Measurements from ENCODE around the gene PXDC1. TPM values are rescaled to one million over a fixed set of nuclear protein-coding genes. Genes with fewer than 3 reads are reported as not detected.

PXDC1 gene
- total RNA-seq, 4 donors from 2014 or later: 111 to 232 (median 165) TPM

DNA sequence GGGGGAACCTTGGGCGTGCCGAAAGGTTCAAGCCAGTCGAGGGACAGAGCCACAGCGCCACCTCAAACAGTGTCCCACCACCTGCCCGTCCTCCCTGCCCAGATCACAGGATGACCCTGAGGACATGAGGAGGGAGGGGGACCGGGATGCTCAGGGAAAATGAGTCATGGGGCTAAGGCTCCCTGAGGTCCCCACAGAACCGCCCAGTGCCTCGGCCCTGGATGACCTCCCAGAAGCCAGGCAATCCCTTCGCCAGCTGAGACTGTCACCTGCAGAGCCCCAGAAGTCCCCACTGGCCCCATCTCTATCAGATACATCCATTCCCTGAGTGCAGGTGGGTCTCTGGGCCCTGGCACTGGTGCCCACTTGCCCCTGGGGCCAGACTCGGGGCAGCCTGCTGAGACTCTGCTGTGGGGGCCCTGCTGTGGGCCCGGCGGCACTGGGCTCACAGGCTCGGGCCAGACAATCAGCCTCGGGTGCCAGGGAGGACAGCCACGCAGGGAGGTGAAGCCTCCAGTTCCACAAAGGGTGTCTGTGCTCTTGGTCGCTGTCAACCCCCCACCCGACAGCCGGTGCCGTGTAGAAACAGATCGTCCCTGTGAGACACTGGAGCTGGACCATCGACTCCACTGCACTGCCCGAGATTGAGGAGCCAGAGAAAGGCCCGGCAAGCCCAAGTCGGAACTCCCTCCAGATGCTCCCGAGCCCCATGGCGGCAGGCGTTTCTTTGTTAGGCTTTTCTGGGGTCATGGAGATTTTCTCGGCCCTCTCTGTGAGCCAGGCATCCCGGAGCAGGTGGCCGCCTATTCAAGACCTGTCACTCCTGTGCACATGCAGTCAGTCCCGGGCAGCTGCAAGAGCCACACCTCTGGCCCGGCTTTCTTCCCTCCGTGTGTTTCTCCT is 26.1 kb downstream of the PXDC1 start:
- intact Hi-C loops (cut with DNase I): no loop called here
- DNase-seq (ENCODE audit: extremely low spot score): no peak
- peaks cover 41 to 60% (median 45%) of the 10 kb centered on the region in 4 donors for H3K4me1 ChIP-seq
- no peak overlapping the region for H3K4me3 ChIP-seq
- WGBS: 74% methylated on average over 21 of the region's 33 CpGs
- H3K9me3 ChIP-seq: no peaks in the 10 kb centered on the region
- no peak for TF ChIP-seq POLR2AphosphoS5 (IDR thresholded peaks at IDR 0.05)
- no peak for TF ChIP-seq POLR2A (IDR thresholded peaks at IDR 0.05; ENCODE audit: low read depth)
- no peak for TF ChIP-seq EP300 (IDR thresholded peaks at IDR 0.05)
- TF ChIP-seq, protein P1, sequence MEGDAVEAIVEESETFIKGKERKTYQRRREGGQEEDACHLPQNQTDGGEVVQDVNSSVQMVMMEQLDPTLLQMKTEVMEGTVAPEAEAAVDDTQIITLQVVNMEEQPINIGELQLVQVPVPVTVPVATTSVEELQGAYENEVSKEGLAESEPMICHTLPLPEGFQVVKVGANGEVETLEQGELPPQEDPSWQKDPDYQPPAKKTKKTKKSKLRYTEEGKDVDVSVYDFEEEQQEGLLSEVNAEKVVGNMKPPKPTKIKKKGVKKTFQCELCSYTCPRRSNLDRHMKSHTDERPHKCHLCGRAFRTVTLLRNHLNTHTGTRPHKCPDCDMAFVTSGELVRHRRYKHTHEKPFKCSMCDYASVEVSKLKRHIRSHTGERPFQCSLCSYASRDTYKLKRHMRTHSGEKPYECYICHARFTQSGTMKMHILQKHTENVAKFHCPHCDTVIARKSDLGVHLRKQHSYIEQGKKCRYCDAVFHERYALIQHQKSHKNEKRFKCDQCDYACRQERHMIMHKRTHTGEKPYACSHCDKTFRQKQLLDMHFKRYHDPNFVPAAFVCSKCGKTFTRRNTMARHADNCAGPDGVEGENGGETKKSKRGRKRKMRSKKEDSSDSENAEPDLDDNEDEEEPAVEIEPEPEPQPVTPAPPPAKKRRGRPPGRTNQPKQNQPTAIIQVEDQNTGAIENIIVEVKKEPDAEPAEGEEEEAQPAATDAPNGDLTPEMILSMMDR (IDR thresholded peaks at IDR 0.05): no peak
- no peaks in the 10 kb centered on the region for H3K27me3 ChIP-seq
- peak overlapping the region in 1 of 4 donors; percentile 30 for H3K27ac ChIP-seq (replicated peaks in 1 of 4)
- peaks cover 37 to 97% (median 76%) of the 10 kb centered on the region in 4 donors for H3K36me3 ChIP-seq

DNA sequence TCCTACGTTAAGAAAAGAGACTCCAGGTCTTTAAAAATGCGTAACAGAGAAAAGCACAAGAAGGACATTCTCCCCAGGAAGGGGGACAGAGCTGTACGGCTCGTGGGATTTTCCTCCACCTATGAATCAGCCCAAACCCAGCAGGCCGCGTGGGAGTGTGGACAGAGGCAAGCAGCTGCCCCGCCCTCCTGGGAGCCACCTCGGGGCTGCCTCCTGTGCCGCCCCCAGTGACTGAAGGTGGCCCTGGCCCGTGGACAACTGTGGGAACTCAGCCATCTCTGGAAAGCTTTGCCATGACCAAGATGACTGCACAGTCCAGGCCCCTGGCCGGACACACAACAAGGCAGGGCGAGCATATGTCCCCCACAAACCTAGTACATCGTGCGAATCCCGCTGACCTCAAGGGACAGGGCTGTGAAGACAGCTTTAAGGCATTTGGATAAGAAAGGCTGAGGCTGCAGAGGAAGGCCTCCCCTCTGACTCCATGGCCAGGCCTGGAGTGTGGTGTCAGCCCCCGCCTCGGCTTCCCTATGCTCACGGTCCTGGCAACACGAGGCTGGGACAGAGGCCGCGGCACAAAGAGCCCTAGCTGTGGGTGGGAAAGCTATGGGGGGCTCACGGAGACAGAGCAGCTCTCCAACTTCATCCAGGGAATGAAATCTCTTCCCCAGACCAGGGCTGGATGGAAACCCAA is 26.9 kb downstream of the PXDC1 start:
- H3K36me3 ChIP-seq: peaks cover 37 to 89% (median 72%) of the 10 kb centered on the region in 4 donors
- H3K4me3 ChIP-seq: no peak overlapping the region
- peak overlapping the region in 3 of 4 donors; percentile 1 to 30 (median 12) for H3K27ac ChIP-seq (replicated peaks in 1 of 4)
- no peak for DNase-seq (ENCODE audit: extremely low spot score)
- intact Hi-C loops (cut with DNase I): no loop called here
- no peaks in the 10 kb centered on the region for H3K27me3 ChIP-seq
- no peaks in the 10 kb centered on the region for H3K9me3 ChIP-seq
- peaks cover 41 to 53% (median 46%) of the 10 kb centered on the region in 4 donors for H3K4me1 ChIP-seq
- TF ChIP-seq EP300 (IDR thresholded peaks at IDR 0.05) (no peak), POLR2A (IDR thresholded peaks at IDR 0.05; ENCODE audit: low read depth) (no peak), POLR2AphosphoS5 (IDR thresholded peaks at IDR 0.05) (no peak)
- TF ChIP-seq, protein P1 (IDR thresholded peaks at IDR 0.05): no peak
- 91% methylated on average over 8 of the region's 22 CpGs for WGBS

DNA sequence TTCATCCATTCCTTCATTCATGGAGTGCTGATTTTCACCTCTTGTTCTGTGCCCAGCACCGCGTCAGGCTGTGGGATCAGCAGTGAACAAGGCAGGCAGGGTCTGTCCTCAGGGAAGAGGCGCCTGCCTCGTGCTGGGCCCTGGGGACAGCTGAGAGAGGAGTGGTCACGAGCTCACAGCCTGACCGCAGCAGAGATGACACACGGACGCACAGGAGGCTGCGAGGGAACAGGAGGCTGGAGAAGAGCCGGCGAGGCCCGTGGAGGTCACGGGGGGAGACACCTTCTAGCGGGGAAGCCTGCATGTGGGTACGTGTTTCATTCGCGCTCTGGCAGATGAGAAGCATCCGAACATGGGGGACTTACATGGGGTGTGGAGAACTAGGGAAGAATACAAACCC is 27.5 kb downstream of the PXDC1 start:
- 68% methylated on average over 17 of the region's 18 CpGs for WGBS
- H3K27ac ChIP-seq (replicated peaks in 1 of 4): no peak overlapping the region
- H3K27me3 ChIP-seq: no peaks in the 10 kb centered on the region
- DNase-seq (ENCODE audit: extremely low spot score): no peak
- peaks cover 37 to 86% (median 74%) of the 10 kb centered on the region in 4 donors for H3K36me3 ChIP-seq
- no peak overlapping the region for H3K4me3 ChIP-seq
- peaks cover 41 to 54% (median 50%) of the 10 kb centered on the region in 4 donors for H3K4me1 ChIP-seq
- TF ChIP-seq, protein P1 (IDR thresholded peaks at IDR 0.05): no peak
- TF ChIP-seq POLR2AphosphoS5 (IDR thresholded peaks at IDR 0.05): no peak
- TF ChIP-seq POLR2A (IDR thresholded peaks at IDR 0.05; ENCODE audit: low read depth): no peak
- TF ChIP-seq EP300 (IDR thresholded peaks at IDR 0.05): no peak
- intact Hi-C loops (cut with DNase I): no loop called here
- no peaks in the 10 kb centered on the region for H3K9me3 ChIP-seq

DNA sequence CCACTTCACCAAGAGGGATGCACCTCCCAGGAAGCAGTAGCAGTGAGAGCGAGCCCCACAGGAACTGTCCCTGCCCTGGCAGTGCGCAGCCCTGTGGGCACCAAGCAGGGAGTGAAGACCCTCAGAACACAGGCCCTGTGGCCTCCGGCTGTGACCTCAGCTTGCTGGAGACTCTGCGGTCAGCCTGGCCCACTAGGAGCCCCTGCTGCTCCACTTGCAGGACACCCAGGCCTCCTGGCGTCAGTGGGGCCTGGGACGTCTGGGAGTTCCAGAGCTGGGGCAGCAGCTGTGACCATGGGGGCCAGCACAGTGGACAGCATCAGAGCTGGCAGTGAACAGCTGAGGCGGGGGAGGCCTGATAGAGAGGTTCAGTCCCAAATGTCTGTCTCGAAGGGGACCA is 28.3 kb downstream of the PXDC1 start:
- no peak overlapping the region for H3K4me3 ChIP-seq
- H3K27me3 ChIP-seq: no peaks in the 10 kb centered on the region
- 100% methylated on average over 1 of the region's 8 CpGs for WGBS
- H3K9me3 ChIP-seq: no peaks in the 10 kb centered on the region
- peaks cover 41 to 60% (median 52%) of the 10 kb centered on the region in 4 donors for H3K4me1 ChIP-seq
- H3K36me3 ChIP-seq: peaks cover 37 to 79% (median 71%) of the 10 kb centered on the region in 4 donors
- intact Hi-C loops (cut with DNase I): no loop called here
- DNase-seq (ENCODE audit: extremely low spot score): no peak
- TF ChIP-seq POLR2AphosphoS5 (IDR thresholded peaks at IDR 0.05) (no peak), POLR2A (IDR thresholded peaks at IDR 0.05; ENCODE audit: low read depth) (no peak), EP300 (IDR thresholded peaks at IDR 0.05) (no peak)
- TF ChIP-seq, protein P1 (IDR thresholded peaks at IDR 0.05): no peak
- H3K27ac ChIP-seq (replicated peaks in 1 of 4): no peak overlapping the region

Measured in esophagus muscularis mucosa (tissue), 4 donors.